ENCODE results near the gene IKBIP.
"Not testable (repeated sequence)": the region's sequence is repeated elsewhere in the genome, so short reads cannot be mapped to it uniquely, and the experiment has no call there.

IKBIP gene

DNA sequence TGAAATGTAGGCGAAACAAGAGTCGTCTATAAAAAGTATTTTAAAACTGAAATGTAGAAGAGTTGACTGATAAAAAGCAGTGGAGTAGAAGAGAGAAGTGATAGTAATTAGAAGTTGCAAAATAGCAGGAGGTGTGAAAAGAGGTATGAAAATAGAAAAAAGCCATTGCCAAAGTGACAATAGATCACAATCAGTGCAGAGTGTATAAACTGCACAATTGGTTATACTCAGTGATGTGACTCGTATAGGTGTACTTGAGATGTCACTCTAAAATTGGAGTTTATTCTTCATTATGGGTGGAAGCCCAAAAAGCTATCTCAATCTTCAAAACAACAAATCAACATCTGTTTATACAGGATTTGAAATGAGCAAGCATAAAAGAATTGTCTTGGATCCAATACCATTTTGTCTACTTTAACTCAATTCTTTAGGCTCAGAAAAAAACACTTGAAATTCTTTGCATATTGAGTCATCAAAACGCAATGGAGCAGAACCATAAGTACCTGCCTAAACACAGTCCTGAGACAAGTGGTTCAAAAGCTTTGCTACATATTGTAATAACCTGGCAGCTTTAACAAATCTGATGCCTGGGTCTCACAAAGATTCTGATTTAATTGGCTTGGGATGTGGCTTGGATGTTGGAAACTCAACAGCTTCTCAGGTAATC is 8.8 kb downstream of the IKBIP start:
- no peak for FAIRE-seq

DNA sequence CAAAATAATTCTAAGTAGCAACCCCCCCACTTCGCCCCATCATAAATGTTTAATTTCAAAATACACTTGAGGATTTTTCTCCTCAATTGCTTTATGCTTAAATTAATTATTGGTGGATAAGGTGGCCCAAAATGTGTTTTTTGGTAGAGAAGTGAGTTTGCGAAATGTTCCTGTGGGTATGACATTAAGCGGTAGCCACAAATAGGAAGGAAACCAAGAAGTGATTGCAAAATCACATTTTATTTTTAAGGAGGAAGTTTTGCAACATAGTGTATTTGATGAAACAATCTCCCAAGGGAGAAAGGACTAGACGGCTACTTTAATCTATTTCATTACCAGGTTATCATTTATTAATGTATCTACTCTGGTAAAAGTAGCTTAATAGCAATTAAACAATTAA is 25.6 kb downstream of the IKBIP start:
- FAIRE-seq: no peak

DNA sequence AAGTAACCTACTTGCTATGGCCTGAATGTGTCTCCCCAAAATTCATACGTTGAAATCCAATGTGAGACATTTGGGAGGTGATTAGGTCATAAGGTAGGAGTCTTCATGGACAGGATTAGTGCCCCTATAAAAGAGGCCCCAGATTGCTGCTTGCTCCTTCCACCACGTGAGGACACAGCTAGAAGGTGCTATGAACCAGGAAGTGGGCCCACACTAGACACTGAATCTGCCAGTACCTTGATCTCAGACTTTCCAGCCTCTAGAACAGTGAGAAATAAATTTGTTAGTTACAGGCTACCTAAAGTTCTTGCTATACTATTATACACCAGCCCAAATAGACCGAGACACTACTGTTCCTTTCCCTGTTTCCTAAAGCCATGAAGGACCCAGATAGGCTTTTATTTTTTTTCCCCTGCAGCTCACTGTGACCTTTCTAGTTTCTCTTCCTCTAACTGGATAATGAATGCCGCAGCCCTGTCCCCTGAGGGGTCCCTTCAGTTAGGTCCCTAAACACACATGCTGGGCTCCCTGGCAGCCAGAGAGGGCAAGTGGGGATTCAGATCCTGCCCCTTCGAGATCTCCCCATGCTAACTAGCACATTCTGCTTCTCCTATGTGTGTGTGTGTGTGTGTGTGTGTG is 31.8 kb downstream of the IKBIP start:
- no peak for FAIRE-seq

DNA sequence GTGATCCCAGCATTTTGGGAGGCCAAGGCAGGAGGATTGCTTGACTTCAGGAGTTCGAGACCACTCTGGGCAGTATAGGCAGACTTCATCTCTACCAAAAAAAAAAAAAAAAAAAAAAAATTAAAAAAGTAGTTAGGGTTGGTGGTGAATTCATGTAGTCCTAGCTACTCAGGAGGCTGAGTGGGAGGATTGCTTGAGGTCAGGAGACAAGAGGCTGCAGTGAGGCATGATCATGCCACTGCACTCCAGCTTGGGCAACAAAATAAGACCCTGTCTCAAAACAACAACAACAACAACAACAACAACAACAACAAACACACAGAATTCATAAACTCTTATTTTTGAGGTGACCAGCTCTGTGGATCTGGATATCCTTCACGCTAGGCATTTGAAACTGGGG is 34.0 kb downstream of the IKBIP start:
- FAIRE-seq: no peak

DNA sequence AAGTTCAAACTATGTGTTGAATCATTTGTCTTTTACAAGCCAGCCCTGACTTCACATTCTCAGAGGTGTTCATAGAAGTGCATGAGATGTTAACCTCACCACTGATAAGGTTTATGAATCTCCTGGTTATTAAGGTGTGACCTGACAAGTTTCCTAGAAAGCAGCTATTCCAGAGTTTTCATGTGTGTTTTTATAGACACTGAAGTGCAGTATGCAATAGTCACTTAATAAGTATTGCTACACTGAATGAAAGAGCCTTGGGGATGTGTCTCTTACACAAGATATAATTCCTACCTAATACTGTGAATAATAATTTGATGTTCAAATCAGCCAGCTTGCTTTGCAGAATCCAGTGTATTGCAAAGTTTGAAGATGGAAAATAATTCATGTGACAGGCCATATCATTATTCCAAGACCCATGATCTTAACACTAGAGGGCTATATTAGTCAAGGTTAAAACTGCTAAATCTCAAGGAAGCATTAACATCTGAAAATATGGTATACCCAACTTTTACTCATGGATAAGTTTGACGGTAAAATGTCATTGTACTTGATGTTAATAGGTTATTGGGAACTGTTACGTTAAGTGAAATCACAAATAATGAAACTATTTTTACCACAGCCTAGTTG is 38.1 kb downstream of the IKBIP start:
- no peak for FAIRE-seq

DNA sequence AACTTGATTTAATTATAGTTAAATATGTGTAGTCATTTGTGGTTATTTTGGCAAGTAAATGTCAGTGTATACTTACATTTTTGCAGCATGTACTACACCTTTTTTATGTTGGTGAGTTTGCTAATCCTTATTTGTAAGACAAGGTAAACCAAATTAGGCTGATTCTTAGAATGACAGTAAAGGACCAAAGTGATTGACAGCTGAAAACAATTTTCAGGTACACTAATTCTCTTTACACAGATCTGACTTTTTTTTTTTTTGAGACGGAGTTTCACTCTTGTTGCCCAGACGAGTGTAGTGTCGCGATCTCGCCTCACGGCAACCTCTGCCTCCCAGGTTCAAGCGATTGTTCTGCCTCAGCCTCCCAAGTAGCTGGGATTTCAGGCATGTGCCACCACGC is 42.7 kb downstream of the IKBIP start:
- no peak for FAIRE-seq

- FAIRE-seq: not testable (repeated sequence)
Observed at GRCh38 chr12:98597313-98597712, 47.3 kb downstream of the IKBIP start.

- no peak for FAIRE-seq
Observed at GRCh38 chr12:98595243-98595988, 49.2 kb downstream of the IKBIP start.

- no peak for FAIRE-seq
Observed at GRCh38 chr12:98594050-98594835, 50.3 kb downstream of the IKBIP start.

DNA sequence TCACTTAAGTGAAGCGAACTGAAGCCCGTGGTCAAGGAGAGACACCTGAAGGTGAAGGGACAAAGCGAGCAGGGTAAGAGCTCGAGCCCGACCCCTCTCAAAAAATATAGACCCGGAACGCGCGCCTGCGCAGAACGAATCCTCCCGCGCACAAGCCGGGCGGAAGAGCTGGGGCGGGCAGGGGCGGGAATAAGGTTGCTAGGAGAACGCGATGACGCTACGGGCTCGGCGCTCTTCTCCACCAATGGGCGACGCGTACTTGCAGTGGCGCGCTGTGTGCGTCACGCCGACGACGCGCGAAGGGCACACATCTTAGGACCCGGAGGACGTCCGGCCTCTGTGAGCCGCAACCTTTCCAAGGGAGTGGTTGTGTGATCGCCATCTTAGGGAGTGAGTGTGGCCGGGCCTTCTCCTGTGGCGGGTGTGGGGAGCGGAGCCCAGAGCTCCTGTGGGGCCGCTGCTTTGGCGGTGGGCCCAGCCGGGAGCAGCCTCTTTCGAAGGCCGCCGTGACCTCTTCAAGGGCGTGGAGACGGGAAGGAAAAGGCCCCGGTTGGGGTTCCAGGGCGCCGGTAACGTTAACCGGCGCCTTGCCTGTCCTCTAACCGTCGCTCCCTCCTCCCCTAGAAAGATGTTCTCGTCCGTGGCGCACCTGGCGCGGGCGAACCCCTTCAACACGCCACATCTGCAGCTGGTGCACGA is 51.1 kb downstream of the IKBIP start, which contains the start of gene SLC25A3:
Gene SLC25A3 (plus strand): TSS at position 336 of the 699 bp plus-strand sequence. CDS start 293 bp downstream, at position 629.
- FAIRE-seq: peak; percentile 57

DNA sequence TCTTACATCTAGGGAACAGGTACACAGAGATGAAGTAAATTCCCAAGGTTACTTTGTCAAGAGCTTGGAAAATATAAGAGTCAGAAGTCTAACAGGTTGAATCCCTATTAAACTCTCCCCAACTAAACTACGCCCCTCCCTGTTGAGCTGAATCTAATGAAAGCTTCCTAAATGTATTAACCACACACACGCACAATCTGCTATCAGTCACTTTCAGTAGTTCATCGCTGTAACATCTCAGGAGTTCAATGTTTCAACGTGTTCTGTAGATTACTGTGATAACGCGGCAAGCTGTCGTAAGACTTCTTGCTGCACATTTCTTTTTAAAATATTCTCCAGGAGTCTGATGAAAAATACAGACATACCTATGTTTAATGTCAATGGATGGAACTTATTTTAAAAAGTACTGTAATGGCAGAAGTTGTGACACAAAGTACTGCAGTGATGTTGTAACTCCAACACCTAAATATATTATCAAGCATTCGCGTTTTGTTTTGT is 51.7 kb downstream of the IKBIP start:
- no peak for FAIRE-seq

DNA sequence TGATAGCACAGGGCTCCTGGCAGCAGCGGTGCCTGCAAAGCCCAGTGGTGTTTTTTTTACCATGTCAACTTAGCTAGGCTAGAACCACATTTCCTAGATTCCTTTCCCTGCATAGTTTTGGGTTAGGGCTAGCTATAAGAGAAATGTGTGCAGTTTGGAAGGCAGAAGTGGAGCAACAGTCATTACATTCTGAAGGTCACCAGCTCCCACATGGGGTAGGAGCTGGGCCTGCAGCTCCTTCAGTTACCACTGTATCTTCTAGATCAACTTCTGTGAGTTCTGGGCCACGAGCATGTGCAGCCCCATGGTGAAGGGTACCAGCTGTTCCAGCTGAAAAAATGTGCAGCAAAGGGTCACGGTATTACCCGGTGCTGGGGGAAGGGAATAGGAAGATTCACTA is 53.4 kb downstream of the IKBIP start:
- FAIRE-seq: no peak

- no peak for FAIRE-seq
Observed at GRCh38 chr12:98587084-98587483, 57.5 kb downstream of the IKBIP start.

- FAIRE-seq: no peak
Observed at GRCh38 chr12:98582093-98582492, 62.5 kb downstream of the IKBIP start.

DNA sequence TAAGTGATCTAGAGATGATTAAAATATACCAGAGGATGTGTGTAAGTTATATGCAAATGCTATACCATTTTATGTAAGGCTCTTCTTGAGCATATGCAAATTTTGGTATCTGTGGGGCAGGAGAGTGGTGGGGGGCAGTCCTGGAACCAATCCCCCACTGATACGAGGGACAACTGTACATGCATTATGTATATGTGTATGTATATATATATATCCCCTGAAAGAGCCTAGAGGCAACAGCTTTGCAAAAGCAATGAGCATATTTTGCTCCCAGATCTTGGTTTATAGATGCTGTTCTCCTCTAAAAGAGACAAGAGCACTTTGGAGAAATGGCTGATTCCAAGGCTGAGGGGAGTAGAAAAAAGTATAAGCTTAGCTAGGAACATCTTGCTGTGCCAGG is 63.5 kb downstream of the IKBIP start:
- no peak for FAIRE-seq

- no peak for FAIRE-seq
Observed at GRCh38 chr12:98580695-98581094, 63.9 kb downstream of the IKBIP start.

DNA sequence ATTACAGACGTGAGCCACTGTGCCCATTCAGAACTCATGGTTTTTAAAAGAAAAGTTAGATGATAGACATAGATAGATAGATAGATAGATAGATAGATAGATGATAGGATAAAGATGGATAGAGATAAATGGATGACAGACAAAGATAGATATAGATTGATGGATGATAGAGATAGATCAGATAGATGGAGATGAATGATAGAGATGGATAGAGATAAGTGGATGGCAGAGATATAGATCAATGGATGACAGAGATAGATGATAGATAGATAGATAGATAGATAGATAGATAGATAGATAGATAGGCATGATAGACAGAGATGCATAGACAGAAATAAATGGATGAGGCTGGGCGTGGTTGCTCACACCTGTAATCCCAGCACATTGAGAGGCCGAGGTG is 64.8 kb downstream of the IKBIP start:
- FAIRE-seq: no peak

DNA sequence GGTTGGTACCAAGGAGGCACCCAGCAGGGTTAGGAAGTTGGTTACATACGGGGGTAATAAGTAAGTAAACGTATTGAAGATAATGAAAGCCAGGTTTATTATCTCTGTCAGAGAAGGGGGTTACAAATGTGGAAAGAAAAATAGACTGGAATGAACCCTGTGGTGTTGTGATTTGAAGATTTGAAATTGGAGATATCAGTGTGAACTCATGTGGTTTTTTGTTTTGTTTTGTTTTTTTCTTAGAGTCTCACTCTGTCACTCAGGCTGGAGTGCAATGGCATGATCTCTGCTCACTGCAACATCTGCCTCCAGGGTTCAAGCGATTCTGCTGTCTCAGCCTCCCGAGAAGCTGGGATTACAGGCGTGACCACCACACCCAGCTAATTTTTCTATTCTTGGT is 65.2 kb downstream of the IKBIP start:
- FAIRE-seq: no peak

GRCh38 chr12:98578821-98579220 is 65.8 kb downstream of the IKBIP start:
- no peak for FAIRE-seq

GRCh38 chr12:98578392-98578791 is 66.2 kb downstream of the IKBIP start:
- FAIRE-seq: no peak

GRCh38 chr12:98576795-98577194 is 67.8 kb downstream of the IKBIP start:
- not testable (repeated sequence) for FAIRE-seq

GRCh38 chr12:98575013-98575412 is 69.6 kb downstream of the IKBIP start:
- FAIRE-seq: no peak

Measured in endometrium (tissue), 2 donors.